Progenitor cell of endocrine pancreas (in vitro differentiated cells): ENCODE results near the gene MTNR1B. TPM values are rescaled to one million over a fixed set of nuclear protein-coding genes. Genes with fewer than 3 reads are reported as not detected.

ENCODE experiments used
- DNase-seq: peaks from one replicate; pipeline ENCODE4 v3.0.0; 2021; ENCODE audit warnings: low spot score; ENCODE audit not compliant: unreplicated experiment
- H3K27ac Mint-ChIP-seq: 2 replicates; pipeline ENCODE4 v1.8.0; 2021; ENCODE audit warnings: mild to moderate bottlenecking, moderate library complexity, mixed read lengths
- H3K27me3 Mint-ChIP-seq: 2 replicates; pipeline ENCODE4 v1.8.0; 2021; ENCODE audit warnings: mixed read lengths
- H3K36me3 Mint-ChIP-seq: 2 replicates; pipeline ENCODE4 v1.8.0; 2022; ENCODE audit warnings: mixed read lengths; ENCODE audit not compliant: insufficient read depth
- H3K4me1 Mint-ChIP-seq: 2 replicates; pipeline ENCODE4 v1.8.0; 2021; ENCODE audit warnings: low read depth, mixed read lengths
- H3K4me3 Mint-ChIP-seq: 2 replicates; pipeline ENCODE4 v1.8.0; 2021; ENCODE audit warnings: low read depth, mild to moderate bottlenecking, moderate library complexity, mixed read lengths
- H3K9me3 Mint-ChIP-seq: 2 replicates; pipeline ENCODE4 v1.8.0; 2021; ENCODE audit warnings: low read depth, mixed read lengths
- CTCF ChIP-seq: fragments of 200-600 bp; sonication (generic); IDR thresholded peaks from one replicate; pipeline ENCODE4 v1.5.0; 2021; ENCODE audit warnings: antibody characterized with exemption, mild to moderate bottlenecking; ENCODE audit not compliant: unreplicated experiment
- total RNA-seq: library from RNA; stranded (reverse); gene quantifications from 2 replicates; pipeline ENCODE4 v1.2.1, GENCODE V29; 2021

MTNR1B gene
- total RNA-seq, 1 donor from 2014 or later = not detected

DNA sequence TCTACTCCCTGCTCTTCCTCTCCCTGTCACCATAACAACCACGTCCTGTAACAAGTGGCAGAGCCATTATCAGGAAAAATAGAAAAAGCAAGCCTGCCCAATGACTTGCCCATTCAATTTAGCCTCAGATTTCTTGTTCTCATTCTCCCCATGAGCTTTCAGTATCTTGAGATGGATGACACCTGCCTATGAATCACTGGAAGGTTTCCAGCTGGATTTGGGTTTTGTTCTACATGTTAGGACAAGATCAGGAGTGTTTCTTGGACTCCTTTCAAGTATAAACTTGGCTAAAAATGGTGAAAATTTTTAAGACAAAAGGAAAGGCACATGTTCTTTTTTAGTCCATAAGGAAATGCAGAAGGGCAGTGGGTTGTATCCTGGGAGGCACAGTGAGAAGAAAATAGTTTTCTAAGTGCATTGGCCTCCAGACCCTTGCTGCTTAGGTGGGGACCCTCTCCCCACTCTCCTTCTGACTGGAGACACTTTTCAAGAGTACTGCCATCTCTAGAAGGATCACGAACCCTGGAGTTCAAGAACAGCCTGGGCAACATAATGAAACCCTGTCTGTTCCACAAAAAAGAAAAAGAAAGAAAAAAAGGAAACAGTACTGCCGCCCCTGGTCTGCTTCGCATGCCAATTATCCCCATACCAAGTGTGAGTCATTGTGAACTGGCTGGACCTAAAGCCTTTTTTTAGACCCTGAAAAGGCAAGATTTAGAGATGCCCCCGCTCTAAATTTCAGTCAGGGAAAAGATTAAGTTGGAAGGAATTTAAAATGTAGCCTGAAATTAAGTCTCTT lies 51.0 kb downstream of the MTNR1B start:
- DNase-seq = no peak
- Mint-ChIP-seq H3K27ac (no peak overlapping the region), H3K9me3 (peaks cover 2% of the 10 kb centered on the region), H3K27me3 (no peaks in the 10 kb centered on the region), H3K36me3 (no peaks in the 10 kb centered on the region), H3K4me3 (no peak overlapping the region), H3K4me1 (no peaks in the 10 kb centered on the region)
- TF ChIP-seq CTCF = no peak

DNA sequence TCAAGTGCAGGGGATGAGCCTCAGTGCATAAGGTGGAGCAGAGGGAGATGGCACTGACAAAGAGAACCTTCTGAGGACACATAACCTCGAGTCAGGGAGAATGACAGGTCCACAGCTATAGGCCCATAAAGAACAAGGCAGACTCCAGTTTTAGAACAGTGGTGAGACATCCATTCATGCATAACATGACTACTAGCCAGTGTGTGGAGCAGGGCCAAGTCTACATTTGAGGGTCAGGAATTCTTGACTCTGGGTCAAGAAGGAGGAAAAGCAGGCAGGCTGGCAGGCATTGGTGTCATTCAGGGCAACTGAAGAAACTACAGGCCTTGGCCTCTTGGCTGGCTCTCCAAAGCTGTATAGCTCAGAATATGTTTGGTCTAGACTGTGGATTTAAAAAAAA lies 54.9 kb downstream of the MTNR1B start:
- no peaks in the 10 kb centered on the region for H3K4me1 Mint-ChIP-seq
- no peak overlapping the region for H3K4me3 Mint-ChIP-seq
- DNase-seq = no peak
- no peaks in the 10 kb centered on the region for H3K27me3 Mint-ChIP-seq
- TF ChIP-seq CTCF = no peak
- no peak overlapping the region for H3K27ac Mint-ChIP-seq
- no peaks in the 10 kb centered on the region for H3K36me3 Mint-ChIP-seq
- no peaks in the 10 kb centered on the region for H3K9me3 Mint-ChIP-seq

DNA sequence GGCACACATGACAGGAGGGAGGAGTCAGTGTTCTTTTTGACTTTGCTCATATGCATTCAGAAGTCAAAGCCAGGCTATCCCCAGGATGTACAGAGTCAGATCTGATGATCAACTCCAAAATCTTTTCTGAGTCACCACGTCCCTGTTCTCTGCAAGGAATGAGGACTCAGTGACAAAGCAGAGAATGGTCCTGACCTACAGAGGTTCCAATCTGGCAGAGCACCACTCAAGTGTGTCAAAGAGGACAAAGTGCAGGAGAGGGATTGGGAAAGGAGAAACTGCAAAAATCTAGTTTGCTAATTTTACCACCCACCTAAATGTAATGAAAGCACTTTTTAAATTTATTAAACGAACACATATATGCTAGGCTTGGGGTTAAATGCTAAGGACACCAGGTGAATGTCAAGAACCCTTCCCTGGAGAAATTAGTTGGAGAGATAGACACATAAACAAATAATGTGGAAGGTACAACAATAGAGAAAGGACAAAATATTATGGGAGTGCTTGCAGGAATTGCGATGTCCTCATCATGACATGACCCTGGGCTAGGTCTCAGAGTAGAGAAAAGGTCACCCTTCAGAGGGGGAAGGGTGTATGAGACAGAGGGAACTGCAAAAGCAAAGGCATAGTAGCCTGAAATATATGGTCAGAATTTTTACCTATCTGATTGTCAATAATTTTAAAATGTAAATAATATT lies 56.3 kb downstream of the MTNR1B start:
- TF ChIP-seq CTCF = no peak
- H3K27me3 Mint-ChIP-seq = no peaks in the 10 kb centered on the region
- H3K9me3 Mint-ChIP-seq = no peaks in the 10 kb centered on the region
- H3K36me3 Mint-ChIP-seq = no peaks in the 10 kb centered on the region
- DNase-seq = no peak
- H3K4me1 Mint-ChIP-seq = no peaks in the 10 kb centered on the region
- H3K4me3 Mint-ChIP-seq = no peak overlapping the region
- no peak overlapping the region for H3K27ac Mint-ChIP-seq

GRCh38 chr11:93028960-93029522 lies 59.6 kb downstream of the MTNR1B start:
- H3K4me3 Mint-ChIP-seq = no peak overlapping the region
- no peak overlapping the region for H3K27ac Mint-ChIP-seq
- TF ChIP-seq CTCF = no peak
- H3K4me1 Mint-ChIP-seq = peaks cover 4% of the 10 kb centered on the region
- peaks cover 3% of the 10 kb centered on the region for H3K27me3 Mint-ChIP-seq
- no peaks in the 10 kb centered on the region for H3K36me3 Mint-ChIP-seq
- no peak for DNase-seq
- no peaks in the 10 kb centered on the region for H3K9me3 Mint-ChIP-seq

DNA sequence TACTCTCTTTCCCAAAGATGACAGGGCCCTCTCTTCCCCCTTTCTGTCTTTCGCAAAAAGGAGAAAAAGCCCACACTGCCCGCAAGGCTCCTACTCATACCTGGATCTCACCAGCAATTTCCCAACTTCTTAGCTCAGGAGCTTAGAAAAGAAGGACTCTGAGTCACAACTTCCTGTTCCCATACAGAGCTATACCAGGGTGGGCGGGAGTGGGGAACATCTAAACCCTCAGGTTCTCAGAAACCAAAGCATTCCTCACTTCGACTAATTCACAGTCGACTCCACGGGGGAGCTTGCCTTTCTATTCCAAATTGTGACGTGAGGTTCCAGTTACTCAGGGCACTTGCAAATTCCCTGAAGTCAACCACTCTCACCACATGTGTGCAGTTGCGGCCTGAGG lies 61.9 kb downstream of the MTNR1B start:
- Mint-ChIP-seq H3K36me3 (no peaks in the 10 kb centered on the region), H3K27me3 (peaks cover 3% of the 10 kb centered on the region), H3K27ac (no peak overlapping the region), H3K4me3 (no peak overlapping the region), H3K9me3 (no peaks in the 10 kb centered on the region), H3K4me1 (peaks cover 11% of the 10 kb centered on the region)
- no peak for TF ChIP-seq CTCF
- no peak for DNase-seq
